Gastrocnemius medialis (tissue), 4 donors: ENCODE measurements around the gene DPH7.

Experiments
- POLR2A ChIP-seq, 2 donors: fragments of 450-650 bp; IDR thresholded peaks; one replicate each; pipeline ENCODE4 v1.6.1; 2017; ENCODE audit warnings: antibody characterized with exemption in 2 of 2, mild to moderate bottlenecking in 2 of 2, moderate library complexity in 2 of 2
- TF ChIP-seq, protein P1 (sequence below), 5 experiments: fragments of 450-650 bp in 3 of 5; fragments of 200-600 bp in 2 of 5; sonication (generic) in 2 of 5; IDR thresholded peaks in 4 of 5; conservative IDR thresholded peaks in 1 of 5; 1 replicate in 4 of 5; 2 replicates in 1 of 5; pipeline ENCODE4 v1.5.1; 2016 to 2019; ENCODE audit warnings: antibody characterized with exemption in 5 of 5, mild to moderate bottlenecking in 3 of 5, moderate library complexity in 3 of 5

- TF ChIP-seq, protein P1, sequence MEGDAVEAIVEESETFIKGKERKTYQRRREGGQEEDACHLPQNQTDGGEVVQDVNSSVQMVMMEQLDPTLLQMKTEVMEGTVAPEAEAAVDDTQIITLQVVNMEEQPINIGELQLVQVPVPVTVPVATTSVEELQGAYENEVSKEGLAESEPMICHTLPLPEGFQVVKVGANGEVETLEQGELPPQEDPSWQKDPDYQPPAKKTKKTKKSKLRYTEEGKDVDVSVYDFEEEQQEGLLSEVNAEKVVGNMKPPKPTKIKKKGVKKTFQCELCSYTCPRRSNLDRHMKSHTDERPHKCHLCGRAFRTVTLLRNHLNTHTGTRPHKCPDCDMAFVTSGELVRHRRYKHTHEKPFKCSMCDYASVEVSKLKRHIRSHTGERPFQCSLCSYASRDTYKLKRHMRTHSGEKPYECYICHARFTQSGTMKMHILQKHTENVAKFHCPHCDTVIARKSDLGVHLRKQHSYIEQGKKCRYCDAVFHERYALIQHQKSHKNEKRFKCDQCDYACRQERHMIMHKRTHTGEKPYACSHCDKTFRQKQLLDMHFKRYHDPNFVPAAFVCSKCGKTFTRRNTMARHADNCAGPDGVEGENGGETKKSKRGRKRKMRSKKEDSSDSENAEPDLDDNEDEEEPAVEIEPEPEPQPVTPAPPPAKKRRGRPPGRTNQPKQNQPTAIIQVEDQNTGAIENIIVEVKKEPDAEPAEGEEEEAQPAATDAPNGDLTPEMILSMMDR (IDR thresholded peaks at IDR 0.05 in 4 of 5, conservative IDR thresholded peaks at IDR 0.05 in 1 of 5), result no peak
- no peak for TF ChIP-seq POLR2A (IDR thresholded peaks at IDR 0.05)
Measured at GRCh38 chr9:137579259-137579604, 507 bp upstream of the DPH7 start.
